Activated CD8-positive, alpha-beta memory T cell treated with anti-CD3 and anti-CD28 coated beads, Interleukin-2, amount 50 U/mL, for 1 hour (primary cell): ENCODE measurements around the gene PALM3.
"Not testable (repeated sequence)": the region's sequence is repeated elsewhere in the genome, so short reads cannot be mapped to it uniquely, and the experiment has no call there.

Source experiments
- DNase-seq: peaks from one replicate; pipeline ENCODE4 v3.0.0-alpha.2; 2020; ENCODE audit errors: extremely low read depth

The PALM3 gene

DNA sequence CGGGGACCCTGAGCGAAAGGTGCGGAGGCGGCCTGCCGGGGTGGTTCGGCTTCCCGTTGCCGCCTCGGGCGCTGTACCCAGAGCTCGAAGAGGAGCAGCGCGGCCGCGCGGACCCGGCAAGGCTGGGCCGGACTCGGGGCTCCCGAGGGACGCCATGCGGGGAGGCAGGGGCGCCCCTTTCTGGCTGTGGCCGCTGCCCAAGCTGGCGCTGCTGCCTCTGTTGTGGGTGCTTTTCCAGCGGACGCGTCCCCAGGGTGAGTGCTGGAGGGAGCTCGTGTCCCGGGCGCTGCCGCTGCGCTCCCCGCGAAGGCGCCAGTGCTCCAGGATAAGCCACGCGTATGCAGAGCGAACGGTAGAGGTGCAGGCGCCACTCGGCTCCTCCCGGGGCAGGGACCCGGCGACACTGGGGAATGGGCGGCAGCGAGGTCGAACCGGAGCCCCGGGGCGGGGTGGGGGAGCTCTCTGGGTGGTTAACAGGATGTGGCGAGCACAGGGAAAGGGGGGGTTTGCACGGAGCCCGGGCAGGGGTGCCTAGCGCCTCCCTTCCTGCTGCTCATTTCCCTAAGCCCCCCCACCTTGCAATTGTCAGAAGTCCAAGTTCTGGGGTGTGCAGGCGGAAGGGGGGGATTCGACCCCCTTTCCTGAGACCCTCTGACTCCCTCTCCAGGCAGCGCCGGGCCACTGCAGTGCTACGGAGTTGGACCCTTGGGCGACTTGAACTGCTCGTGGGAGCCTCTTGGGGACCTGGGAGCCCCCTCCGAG lies 30.0 kb downstream of the PALM3 start, which contains the start of gene IL27RA:
Gene IL27RA (plus strand): TSS at position 44 of the 762 bp plus-strand sequence. CDS start 111 bp downstream, at position 155.
- DNase-seq: peak; percentile 57

- DNase-seq: peak; percentile 51
Measured at GRCh38 chr19:14030997-14031718, 30.7 kb downstream of the PALM3 start.

GRCh38 chr19:14028901-14029300 lies 33.0 kb downstream of the PALM3 start:
- no peak for DNase-seq

GRCh38 chr19:14027856-14028450 lies 33.9 kb downstream of the PALM3 start, which contains the start of gene RLN3:
Gene RLN3 (plus strand): TSS chr19:14028148. CDS start chr19:14028205, 57 bp downstream.
- no peak for DNase-seq

DNA sequence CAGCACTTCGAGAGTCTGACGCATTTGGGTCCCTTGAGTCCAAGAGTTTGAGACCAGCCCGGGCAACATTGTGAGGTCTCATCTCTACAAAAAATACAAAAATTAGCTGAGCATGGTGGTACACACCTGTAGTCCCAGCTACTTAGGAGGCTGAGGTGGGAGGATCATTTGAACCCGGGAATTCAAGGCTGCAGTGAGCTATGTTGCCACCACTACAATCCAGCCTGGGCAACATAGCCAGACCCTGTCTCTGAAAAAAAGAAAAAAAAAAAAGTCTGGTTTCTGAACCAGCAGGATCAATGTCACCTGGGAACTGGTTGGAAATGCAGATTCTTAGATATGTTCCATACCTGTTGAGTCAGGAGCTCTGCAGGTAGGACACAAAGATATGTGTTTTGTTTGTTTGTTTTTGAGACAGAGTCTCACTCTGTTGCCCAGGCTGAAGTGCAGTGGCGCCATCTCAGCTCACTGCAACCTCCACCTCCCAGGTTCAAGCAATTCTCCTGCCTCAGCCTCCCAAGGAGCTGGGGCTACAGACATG lies 35.2 kb downstream of the PALM3 start:
- not testable (repeated sequence) for DNase-seq

GRCh38 chr19:14023404-14024235 lies 38.3 kb downstream of the PALM3 start:
- no peak for DNase-seq

GRCh38 chr19:14022469-14022868 lies 39.4 kb downstream of the PALM3 start:
- no peak for DNase-seq

- DNase-seq: no peak
Measured at GRCh38 chr19:14021474-14021873, 40.4 kb downstream of the PALM3 start.

- DNase-seq: not testable (repeated sequence)
Measured at GRCh38 chr19:14019739-14020138, 42.1 kb downstream of the PALM3 start.

DNA sequence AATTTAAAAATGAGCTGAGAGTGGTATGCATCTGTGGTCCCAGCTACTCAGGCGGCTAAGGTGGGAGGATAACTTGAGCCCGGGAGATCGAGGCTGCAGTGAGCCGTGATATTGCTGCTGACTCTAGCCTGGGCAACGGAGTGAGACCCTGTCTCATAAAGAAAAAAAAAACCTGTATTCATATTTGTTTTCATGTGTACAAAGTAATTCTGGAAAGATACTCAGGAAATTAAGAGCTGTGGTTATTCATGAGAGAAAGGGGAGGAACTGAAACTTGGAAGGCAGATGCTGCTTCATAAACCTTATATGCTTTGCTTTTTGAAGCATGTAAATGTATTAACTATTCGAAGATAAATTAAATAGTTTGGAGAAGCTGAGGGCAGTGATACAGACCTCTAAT lies 42.8 kb downstream of the PALM3 start:
- no peak for DNase-seq

DNA sequence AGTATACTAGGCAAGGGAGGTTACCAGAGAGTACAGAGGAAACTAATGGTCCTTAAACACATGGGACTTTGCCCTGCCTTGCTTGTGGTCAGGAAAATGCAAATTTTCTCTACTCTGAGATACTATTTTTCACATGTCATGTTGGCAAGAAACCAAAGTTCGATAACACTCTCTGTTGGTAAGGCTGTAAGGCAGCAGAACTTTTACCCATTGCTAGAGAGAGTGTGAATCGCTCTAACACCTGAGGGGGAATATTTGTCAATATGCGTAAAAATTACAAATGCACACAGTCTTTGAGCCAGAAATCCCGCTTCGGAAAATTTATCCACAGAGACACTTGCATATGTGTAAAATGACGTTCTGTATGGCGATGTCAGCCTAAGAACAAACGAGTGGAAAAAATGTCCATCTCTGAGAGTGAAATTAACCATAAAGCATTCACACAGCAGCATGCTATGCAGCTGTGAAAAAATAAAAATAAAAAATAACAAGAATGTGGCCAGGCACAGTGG lies 46.3 kb downstream of the PALM3 start:
- DNase-seq: no peak

GRCh38 chr19:14012378-14012915 lies 49.4 kb downstream of the PALM3 start:
- DNase-seq: no peak

GRCh38 chr19:14006766-14007562 lies 54.9 kb downstream of the PALM3 start:
- DNase-seq: no peak

- DNase-seq: peak; percentile 99
Measured at GRCh38 chr19:14006085-14006765, 55.7 kb downstream of the PALM3 start, which contains the start of gene RFX1. Gene RFX1 (minus strand): TSS chr19:14006320. CDS start chr19:13993843, 12,477 bp downstream.

- DNase-seq: peak; percentile 92
Measured at GRCh38 chr19:14005349-14006084, 56.4 kb downstream of the PALM3 start.

DNA sequence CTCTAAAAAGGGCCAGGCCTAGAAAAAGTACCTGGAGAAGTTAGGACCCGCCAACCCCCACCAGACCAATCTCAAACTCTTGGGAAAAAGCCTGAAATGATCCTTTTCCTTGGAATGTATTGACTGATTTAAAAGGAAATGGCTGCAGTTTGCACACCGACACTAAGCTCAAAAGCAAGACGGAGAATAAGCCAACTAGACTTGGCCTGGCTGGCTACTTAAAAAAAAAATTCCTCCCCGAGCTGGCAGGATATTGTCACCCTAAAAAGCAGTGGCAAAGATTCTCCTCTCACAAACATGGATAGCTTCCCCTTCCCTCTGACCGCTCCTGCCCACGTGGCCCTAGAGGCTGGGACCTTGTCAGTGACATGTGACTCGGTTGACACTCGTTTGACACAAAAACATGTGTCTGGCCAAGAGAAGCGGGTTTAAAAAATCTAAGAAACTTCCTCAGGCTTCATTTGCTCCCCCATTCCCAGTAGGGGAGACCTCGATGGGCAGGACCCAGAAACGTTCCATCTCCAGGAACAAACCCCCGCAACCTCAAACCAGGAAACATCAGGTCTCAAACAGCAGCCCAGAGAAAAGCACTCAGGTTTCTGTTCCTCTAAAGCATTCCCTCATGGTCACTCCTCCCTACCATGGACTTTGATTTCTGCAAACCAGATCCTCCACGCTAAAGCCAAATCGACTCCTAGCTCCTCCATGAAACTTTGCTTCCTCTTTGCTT lies 57.1 kb downstream of the PALM3 start:
- DNase-seq: no peak
